GM23338 (cell line): Measurements from ENCODE around the gene SF3A1. TPM values are rescaled to one million over a fixed set of nuclear protein-coding genes. Genes with fewer than 3 reads are reported as not detected.

Source experiments
- ATAC-seq: fragments of 200-7000 bp; cut with Tn5 transposase; 3 replicates; pipeline ENCODE4 v1.9.1; 2020
- DNase-seq: peaks from one replicate; pipeline ENCODE4 v3.0.0-alpha.2; 2015; ENCODE audit warnings: low spot score
- H2AFZ ChIP-seq: fragments of 200-600 bp; sonication (generic); 2 replicates; pipeline ENCODE4 v1.8.0; 2016; ENCODE audit warnings: antibody characterized with exemption, mild to moderate bottlenecking, moderate library complexity
- H3F3A ChIP-seq: fragments of 200-600 bp; sonication (generic); replicated peaks from 2 replicates; pipeline ENCODE4 v1.8.0; 2017; ENCODE audit warnings: antibody characterized with exemption, mixed run types, low read depth
- H3K27ac ChIP-seq: fragments of 200-600 bp; sonication (generic); 2 replicates; pipeline ENCODE4 v1.6.1; 2016; ENCODE audit warnings: low read depth
- H3K27me3 ChIP-seq: fragments of 200-600 bp; sonication (generic); 2 replicates; pipeline ENCODE4 v1.8.0; 2016; ENCODE audit warnings: mild to moderate bottlenecking, mixed run types, moderate library complexity; ENCODE audit not compliant: insufficient read depth
- H3K36me3 ChIP-seq: fragments of 200-600 bp; sonication (generic); 2 replicates; pipeline ENCODE4 v1.8.0; 2016; ENCODE audit warnings: mild to moderate bottlenecking; ENCODE audit not compliant: insufficient read depth
- H3K4me1 ChIP-seq: fragments of 200-600 bp; sonication (generic); 2 replicates; pipeline ENCODE4 v1.8.0; 2016; ENCODE audit warnings: mild to moderate bottlenecking, moderate library complexity; ENCODE audit not compliant: insufficient read depth
- H3K4me2 ChIP-seq: fragments of 200-600 bp; sonication (generic); 2 replicates; pipeline ENCODE4 v1.7.1; 2017; ENCODE audit warnings: mixed run types
- H3K4me3 ChIP-seq: fragments of 200-600 bp; sonication (generic); 2 replicates; pipeline ENCODE4 v1.6.1; 2016; ENCODE audit warnings: mixed run types
- H3K79me2 ChIP-seq: fragments of 200-600 bp; sonication (generic); replicated peaks from 2 replicates; pipeline ENCODE4 v1.8.0; 2017; ENCODE audit warnings: mild to moderate bottlenecking; ENCODE audit not compliant: insufficient read depth
- H3K9me2 ChIP-seq: fragments of 200-600 bp; sonication (generic); 2 replicates; pipeline ENCODE4 v1.8.0; 2017; ENCODE audit not compliant: insufficient read depth
- H4K20me1 ChIP-seq: fragments of 200-600 bp; sonication (generic); replicated peaks from 2 replicates; pipeline ENCODE4 v1.8.0; 2017; ENCODE audit warnings: mild to moderate bottlenecking; ENCODE audit not compliant: insufficient read depth
- H3K27ac Mint-ChIP-seq: 2 replicates; pipeline ENCODE4 v1.8.0; 2020; ENCODE audit warnings: inconsistent platforms, mild to moderate bottlenecking, moderate library complexity, mixed read lengths
- H3K27me3 Mint-ChIP-seq: 3 replicates; pipeline ENCODE4 v1.8.0; 2022; ENCODE audit warnings: low read depth, mild to moderate bottlenecking, moderate library complexity, mixed read lengths, inconsistent platforms; ENCODE audit not compliant: insufficient read depth, poor library complexity
- H3K36me3 Mint-ChIP-seq: 3 replicates; pipeline ENCODE4 v1.8.0; 2021; ENCODE audit warnings: low read depth, mild to moderate bottlenecking, inconsistent platforms, moderate library complexity, mixed read lengths
- H3K4me1 Mint-ChIP-seq: 3 replicates; pipeline ENCODE4 v1.8.0; 2020; ENCODE audit warnings: mild to moderate bottlenecking, inconsistent platforms, mixed read lengths
- H3K4me3 Mint-ChIP-seq: 3 replicates; pipeline ENCODE4 v1.8.0; 2021; ENCODE audit warnings: moderate library complexity, mild to moderate bottlenecking, inconsistent platforms, mixed read lengths
- H3K9me3 Mint-ChIP-seq: 3 replicates; pipeline ENCODE4 v1.8.0; 2020; ENCODE audit warnings: moderate library complexity, mild to moderate bottlenecking, inconsistent platforms, mixed read lengths
- CREB1 ChIP-seq: fragments of 250-450 bp; sonication (Bioruptor Pico); IDR thresholded peaks from 2 replicates; pipeline ENCODE4 v1.5.0; 2020; ENCODE audit warnings: low read depth, mild to moderate bottlenecking, moderate library complexity
- EZH2 ChIP-seq: fragments of 200-600 bp; sonication (generic); IDR thresholded peaks from one replicate; pipeline ENCODE4 v1.8.0; 2017; ENCODE audit warnings: antibody characterized with exemption, mild to moderate bottlenecking, low read depth; ENCODE audit not compliant: unreplicated experiment
- EZH2phosphoT487 ChIP-seq: fragments of 200-600 bp; sonication (generic); IDR thresholded peaks from one replicate; pipeline ENCODE4 v1.8.1; 2018; ENCODE audit warnings: antibody characterized with exemption; ENCODE audit not compliant: unreplicated experiment
- JUNB ChIP-seq: IDR thresholded peaks from one replicate; pipeline ENCODE4 v1.6.1; 2016; ENCODE audit warnings: antibody characterized with exemption; ENCODE audit not compliant: unreplicated experiment
- NANOG ChIP-seq: IDR thresholded peaks from 2 replicates; pipeline ENCODE4 v1.6.1; 2016; ENCODE audit warnings: antibody characterized with exemption, borderline replicate concordance
- POLR2AphosphoS5 ChIP-seq: IDR thresholded peaks from 2 replicates; pipeline ENCODE4 v1.6.1; 2016; ENCODE audit warnings: antibody characterized with exemption, low read depth
- STAT1 ChIP-seq: IDR thresholded peaks from one replicate; pipeline ENCODE4 v1.6.1; 2016; ENCODE audit warnings: antibody characterized with exemption; ENCODE audit not compliant: unreplicated experiment
- ZNF114 ChIP-seq: fragments of 250-450 bp; sonication (Bioruptor Pico); IDR thresholded peaks from 2 replicates; pipeline ENCODE4 v1.5.0; 2020; ENCODE audit warnings: mild to moderate bottlenecking, moderate library complexity
- ZNF331 ChIP-seq: fragments of 250-450 bp; sonication (Bioruptor Pico); IDR thresholded peaks from 2 replicates; pipeline ENCODE4 v1.5.0; 2020; ENCODE audit warnings: low read depth, mild to moderate bottlenecking, moderate library complexity
- polyA plus RNA-seq: library from polyadenylated mRNA; unstranded; fragments of >200 nt; fragmentation: Nextera tagmentation; extraction: Ambion mirVana; gene quantifications from 2 replicates; pipeline ENCODE4 v1.2.1, GENCODE V29; 2016
- total RNA-seq: library from RNA; depleted of rRNA; stranded (reverse); fragments of >200 nt; shearing (Covaris generic); gene quantifications from 2 replicates; pipeline ENCODE4 v1.2.3, GENCODE V29; 2014
- TF ChIP-seq, protein P1 (sequence below): fragments of 250-450 bp; sonication (Bioruptor Pico); IDR thresholded peaks from 2 replicates; pipeline ENCODE4 v1.5.0; 2020; ENCODE audit warnings: mild to moderate bottlenecking, moderate library complexity
- TF ChIP-seq, protein P2 (sequence below), 2 experiments: fragments of 200-600 bp in 1 of 2; sonication (generic) in 1 of 2; conservative IDR thresholded peaks; 2 replicates each; pipeline versions ENCODE4 v1.5.1 to v1.6.1; 2016 to 2017; ENCODE audit warnings: antibody characterized with exemption in 2 of 2, low read depth in 2 of 2, mild to moderate bottlenecking in 2 of 2, moderate library complexity in 1 of 2
- TF ChIP-seq, protein P3 (sequence below): IDR thresholded peaks from 2 replicates; pipeline ENCODE4 v1.6.1; 2016; ENCODE audit warnings: antibody characterized with exemption

SF3A1 gene
- total and polyA plus RNA-seq, 2 experiments from 2014 or later, result 107 to 108 TPM

DNA sequence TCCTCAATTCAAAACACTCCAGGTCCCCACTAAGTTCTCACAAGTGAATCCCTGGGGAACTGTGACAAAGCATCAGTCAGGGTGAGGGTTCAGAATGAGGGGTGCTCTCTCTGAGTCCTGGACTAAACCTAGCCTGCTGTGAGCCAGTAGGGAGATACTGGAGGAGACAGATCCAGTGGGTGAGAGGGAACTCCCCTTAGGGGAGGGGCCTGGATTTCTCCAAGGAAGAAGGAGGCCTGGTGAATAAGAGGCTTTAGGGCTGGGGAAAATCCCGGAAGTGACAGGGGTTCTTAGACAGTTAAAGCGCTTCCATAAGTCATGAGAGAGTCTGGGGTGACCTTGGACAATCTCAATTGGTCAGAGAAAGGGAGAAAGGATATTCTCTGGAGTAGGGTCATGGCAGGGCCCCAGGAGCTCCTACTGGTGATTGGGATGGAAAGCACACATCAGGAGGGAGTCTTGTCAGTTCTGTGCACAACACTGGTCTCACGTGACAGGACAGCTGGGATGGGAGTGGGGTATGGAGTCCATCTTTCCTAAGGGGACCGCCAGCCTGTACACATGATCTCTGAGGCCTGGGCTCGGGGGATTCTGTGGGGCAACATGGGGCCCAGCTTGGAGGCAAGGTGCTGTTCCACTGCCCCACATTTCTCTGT lies 31.5 kb downstream of the SF3A1 start (continued):
- no peak for TF ChIP-seq ZNF114 (CRISPR knock-in tag)

DNA sequence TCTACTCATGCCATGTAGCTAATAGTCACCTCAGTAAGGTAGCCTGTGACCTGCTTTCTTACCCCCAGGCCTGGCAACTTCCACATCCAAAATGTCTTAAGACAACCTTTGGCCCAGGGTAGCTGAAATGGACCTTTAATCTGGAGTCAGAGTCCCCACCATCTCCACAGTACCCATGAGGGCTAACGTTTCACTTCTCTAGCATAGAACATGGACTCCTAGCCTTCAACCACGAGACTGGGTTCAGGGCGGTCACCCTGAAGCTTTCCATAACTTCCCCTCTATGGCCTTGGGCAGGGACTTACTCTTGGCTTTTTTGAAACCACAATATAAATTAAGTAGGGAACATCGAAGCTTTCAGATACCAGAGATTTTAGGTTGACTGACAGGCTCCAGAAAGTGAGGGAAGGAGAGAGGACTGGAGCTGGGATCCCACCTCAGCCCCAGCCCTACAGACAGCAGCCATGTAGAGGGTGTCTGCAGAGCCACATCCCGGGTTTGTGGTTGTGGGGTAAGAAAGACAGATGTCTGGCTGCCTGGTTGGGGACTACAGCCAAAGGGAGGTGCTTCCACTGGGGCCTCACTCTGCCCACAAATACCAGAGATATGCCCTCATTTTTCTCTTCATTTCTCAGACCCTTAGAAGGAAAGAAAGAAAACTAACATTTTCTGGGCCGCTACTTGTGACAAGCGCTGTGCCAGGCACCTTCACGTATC lies 32.5 kb downstream of the SF3A1 start:
- no peak for ATAC-seq
- H3K27ac ChIP-seq, result no peak overlapping the region
- TF ChIP-seq CREB1 (CRISPR knock-in tag) (no peak), STAT1 (no peak), ZNF114 (CRISPR knock-in tag) (no peak), POLR2AphosphoS5 (no peak), EZH2phosphoT487 (no peak), JUNB (no peak), ZNF331 (CRISPR knock-in tag) (no peak), NANOG (no peak), EZH2 (no peak)
- TF ChIP-seq, protein P1, sequence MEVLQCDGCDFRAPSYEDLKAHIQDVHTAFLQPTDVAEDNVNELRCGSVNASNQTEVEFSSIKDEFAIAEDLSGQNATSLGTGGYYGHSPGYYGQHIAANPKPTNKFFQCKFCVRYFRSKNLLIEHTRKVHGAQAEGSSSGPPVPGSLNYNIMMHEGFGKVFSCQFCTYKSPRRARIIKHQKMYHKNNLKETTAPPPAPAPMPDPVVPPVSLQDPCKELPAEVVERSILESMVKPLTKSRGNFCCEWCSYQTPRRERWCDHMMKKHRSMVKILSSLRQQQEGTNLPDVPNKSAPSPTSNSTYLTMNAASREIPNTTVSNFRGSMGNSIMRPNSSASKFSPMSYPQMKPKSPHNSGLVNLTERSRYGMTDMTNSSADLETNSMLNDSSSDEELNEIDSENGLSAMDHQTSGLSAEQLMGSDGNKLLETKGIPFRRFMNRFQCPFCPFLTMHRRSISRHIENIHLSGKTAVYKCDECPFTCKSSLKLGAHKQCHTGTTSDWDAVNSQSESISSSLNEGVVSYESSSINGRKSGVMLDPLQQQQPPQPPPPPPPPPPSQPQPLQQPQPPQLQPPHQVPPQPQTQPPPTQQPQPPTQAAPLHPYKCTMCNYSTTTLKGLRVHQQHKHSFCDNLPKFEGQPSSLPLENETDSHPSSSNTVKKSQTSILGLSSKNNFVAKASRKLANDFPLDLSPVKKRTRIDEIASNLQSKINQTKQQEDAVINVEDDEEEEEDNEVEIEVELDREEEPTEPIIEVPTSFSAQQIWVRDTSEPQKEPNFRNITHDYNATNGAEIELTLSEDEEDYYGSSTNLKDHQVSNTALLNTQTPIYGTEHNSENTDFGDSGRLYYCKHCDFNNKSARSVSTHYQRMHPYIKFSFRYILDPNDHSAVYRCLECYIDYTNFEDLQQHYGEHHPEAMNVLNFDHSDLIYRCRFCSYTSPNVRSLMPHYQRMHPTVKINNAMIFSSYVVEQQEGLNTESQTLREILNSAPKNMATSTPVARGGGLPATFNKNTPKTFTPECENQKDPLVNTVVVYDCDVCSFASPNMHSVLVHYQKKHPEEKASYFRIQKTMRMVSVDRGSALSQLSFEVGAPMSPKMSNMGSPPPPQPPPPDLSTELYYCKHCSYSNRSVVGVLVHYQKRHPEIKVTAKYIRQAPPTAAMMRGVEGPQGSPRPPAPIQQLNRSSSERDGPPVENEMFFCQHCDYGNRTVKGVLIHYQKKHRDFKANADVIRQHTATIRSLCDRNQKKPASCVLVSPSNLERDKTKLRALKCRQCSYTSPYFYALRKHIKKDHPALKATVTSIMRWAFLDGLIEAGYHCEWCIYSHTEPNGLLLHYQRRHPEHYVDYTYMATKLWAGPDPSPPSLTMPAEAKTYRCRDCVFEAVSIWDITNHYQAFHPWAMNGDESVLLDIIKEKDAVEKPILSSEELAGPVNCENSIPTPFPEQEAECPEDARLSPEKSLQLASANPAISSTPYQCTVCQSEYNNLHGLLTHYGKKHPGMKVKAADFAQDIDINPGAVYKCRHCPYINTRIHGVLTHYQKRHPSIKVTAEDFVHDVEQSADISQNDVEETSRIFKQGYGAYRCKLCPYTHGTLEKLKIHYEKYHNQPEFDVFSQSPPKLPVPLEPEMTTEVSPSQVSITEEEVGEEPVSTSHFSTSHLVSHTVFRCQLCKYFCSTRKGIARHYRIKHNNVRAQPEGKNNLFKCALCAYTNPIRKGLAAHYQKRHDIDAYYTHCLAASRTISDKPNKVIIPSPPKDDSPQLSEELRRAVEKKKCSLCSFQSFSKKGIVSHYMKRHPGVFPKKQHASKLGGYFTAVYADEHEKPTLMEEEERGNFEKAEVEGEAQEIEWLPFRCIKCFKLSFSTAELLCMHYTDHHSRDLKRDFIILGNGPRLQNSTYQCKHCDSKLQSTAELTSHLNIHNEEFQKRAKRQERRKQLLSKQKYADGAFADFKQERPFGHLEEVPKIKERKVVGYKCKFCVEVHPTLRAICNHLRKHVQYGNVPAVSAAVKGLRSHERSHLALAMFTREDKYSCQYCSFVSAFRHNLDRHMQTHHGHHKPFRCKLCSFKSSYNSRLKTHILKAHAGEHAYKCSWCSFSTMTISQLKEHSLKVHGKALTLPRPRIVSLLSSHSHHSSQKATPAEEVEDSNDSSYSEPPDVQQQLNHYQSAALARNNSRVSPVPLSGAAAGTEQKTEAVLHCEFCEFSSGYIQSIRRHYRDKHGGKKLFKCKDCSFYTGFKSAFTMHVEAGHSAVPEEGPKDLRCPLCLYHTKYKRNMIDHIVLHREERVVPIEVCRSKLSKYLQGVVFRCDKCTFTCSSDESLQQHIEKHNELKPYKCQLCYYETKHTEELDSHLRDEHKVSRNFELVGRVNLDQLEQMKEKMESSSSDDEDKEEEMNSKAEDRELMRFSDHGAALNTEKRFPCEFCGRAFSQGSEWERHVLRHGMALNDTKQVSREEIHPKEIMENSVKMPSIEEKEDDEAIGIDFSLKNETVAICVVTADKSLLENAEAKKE (CRISPR knock-in tag), result no peak
- TF ChIP-seq, protein P2, sequence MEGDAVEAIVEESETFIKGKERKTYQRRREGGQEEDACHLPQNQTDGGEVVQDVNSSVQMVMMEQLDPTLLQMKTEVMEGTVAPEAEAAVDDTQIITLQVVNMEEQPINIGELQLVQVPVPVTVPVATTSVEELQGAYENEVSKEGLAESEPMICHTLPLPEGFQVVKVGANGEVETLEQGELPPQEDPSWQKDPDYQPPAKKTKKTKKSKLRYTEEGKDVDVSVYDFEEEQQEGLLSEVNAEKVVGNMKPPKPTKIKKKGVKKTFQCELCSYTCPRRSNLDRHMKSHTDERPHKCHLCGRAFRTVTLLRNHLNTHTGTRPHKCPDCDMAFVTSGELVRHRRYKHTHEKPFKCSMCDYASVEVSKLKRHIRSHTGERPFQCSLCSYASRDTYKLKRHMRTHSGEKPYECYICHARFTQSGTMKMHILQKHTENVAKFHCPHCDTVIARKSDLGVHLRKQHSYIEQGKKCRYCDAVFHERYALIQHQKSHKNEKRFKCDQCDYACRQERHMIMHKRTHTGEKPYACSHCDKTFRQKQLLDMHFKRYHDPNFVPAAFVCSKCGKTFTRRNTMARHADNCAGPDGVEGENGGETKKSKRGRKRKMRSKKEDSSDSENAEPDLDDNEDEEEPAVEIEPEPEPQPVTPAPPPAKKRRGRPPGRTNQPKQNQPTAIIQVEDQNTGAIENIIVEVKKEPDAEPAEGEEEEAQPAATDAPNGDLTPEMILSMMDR (conservative IDR thresholded peaks at IDR 0.05; ENCODE audit: low read depth in 2 of 2), result no peak
- TF ChIP-seq, protein P3, sequence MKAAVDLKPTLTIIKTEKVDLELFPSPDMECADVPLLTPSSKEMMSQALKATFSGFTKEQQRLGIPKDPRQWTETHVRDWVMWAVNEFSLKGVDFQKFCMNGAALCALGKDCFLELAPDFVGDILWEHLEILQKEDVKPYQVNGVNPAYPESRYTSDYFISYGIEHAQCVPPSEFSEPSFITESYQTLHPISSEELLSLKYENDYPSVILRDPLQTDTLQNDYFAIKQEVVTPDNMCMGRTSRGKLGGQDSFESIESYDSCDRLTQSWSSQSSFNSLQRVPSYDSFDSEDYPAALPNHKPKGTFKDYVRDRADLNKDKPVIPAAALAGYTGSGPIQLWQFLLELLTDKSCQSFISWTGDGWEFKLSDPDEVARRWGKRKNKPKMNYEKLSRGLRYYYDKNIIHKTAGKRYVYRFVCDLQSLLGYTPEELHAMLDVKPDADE, result no peak

More for the DNA sequence above, 32.5 kb downstream of the SF3A1 start:
- no peak overlapping the region for H3K4me2 ChIP-seq
- H3K4me1 ChIP-seq, result peaks cover 6% of the 10 kb centered on the region
- peaks cover 8% of the 10 kb centered on the region for H3K27me3 Mint-ChIP-seq
- no peaks in the 10 kb centered on the region for H3K36me3 ChIP-seq
- H3F3A ChIP-seq, result peaks cover 4% of the 10 kb centered on the region; the same call in 1 of the 2 replicates
- H3K79me2 ChIP-seq, result no peaks in the 10 kb centered on the region
- H3K27me3 ChIP-seq, result no peaks in the 10 kb centered on the region
- no peaks in the 10 kb centered on the region for H3K9me3 Mint-ChIP-seq
- H3K4me3 ChIP-seq, result no peak overlapping the region
- peaks cover 25% of the 10 kb centered on the region for H3K4me1 Mint-ChIP-seq
- no peaks in the 10 kb centered on the region; the same call in 2 of the 3 replicates for H3K36me3 Mint-ChIP-seq
- H3K9me2 ChIP-seq, result no peaks in the 10 kb centered on the region
- no peak overlapping the region for H3K27ac Mint-ChIP-seq
- H3K4me3 Mint-ChIP-seq, result no peak overlapping the region
- no peak overlapping the region for H2AFZ ChIP-seq
- H4K20me1 ChIP-seq, result peaks cover 4% of the 10 kb centered on the region; the same call in 1 of the 2 replicates
- DNase-seq, result no peak
